HepG2 (cell line): ENCODE results near the gene PITX3. TPM values are rescaled to one million over a fixed set of nuclear protein-coding genes. Genes with fewer than 3 reads are reported as not detected.

Experiments
- ATAC-seq: fragments of 200-7000 bp; cut with Tn5 transposase; 3 replicates; pipeline ENCODE4 v1.9.1; 2020; ENCODE audit warnings: mild to moderate bottlenecking, moderate library complexity
- BruUV-seq: library from RNA; stranded (reverse); fragments of 400-500 nt; replicated peaks from 2 replicates; lab custom pipeline; 2021; lab: Mats Ljungman, UMichigan
- CTCF ChIA-PET: fragments of 300-600 bp; formaldehyde crosslinking; extraction: SDS; loops from one replicate; lab custom pipeline; 2021; ENCODE audit warnings: low total read pairs, inconsistent platforms, low intra/inter-chr PET ratio; lab: Yijun Ruan, JAX
- POLR2A ChIA-PET: fragments of 350-600 bp; sonication (Branson Sonifier 250); formaldehyde crosslinking; loops from one replicate; lab custom pipeline; 2020; ENCODE audit warnings: antibody characterized with exemption, inconsistent platforms; lab: Yijun Ruan, JAX
- DNase-seq: peaks from one replicate; pipeline ENCODE4 v3.0.0-alpha.2; 2015; ENCODE audit warnings: low spot score
- FAIRE-seq: peaks from 3 replicates; lab custom pipeline; 2011; peaks lifted over from hg19 to GRCh38; lab: Jason Lieb, UNC
- H2AFZ ChIP-seq: one replicate; pipeline ENCODE4 v1.6.1; 2011; ENCODE audit warnings: low read length, inconsistent platforms
- H3K27ac ChIP-seq: fragments of 300-600 bp; 3 replicates; pipeline ENCODE4 v1.8.0; 2011; ENCODE audit warnings: mixed run types, mild to moderate bottlenecking, mixed read lengths, low read length, inconsistent platforms; ENCODE audit not compliant: insufficient read depth; ENCODE audit errors: extremely low read length
- H3K27me3 ChIP-seq, 2 experiments: fragments of 200-600 bp in 1 of 2; 2 replicates in 1 of 2; 3 replicates in 1 of 2; pipeline versions ENCODE4 v1.6.0 to v1.8.0; 2011; ENCODE audit warnings: low read length in 2 of 2, mild to moderate bottlenecking in 2 of 2, moderate library complexity in 2 of 2, inconsistent platforms in 1 of 2; ENCODE audit not compliant: insufficient read depth in 2 of 2, control insufficient read depth in 1 of 2
- H3K36me3 ChIP-seq, 2 experiments: fragments of 200-600 bp in 1 of 2; replicated peaks in 1 of 2; 2 replicates in 1 of 2; 3 replicates in 1 of 2; pipeline versions ENCODE4 v1.5.1 to v1.8.0; 2011; ENCODE audit warnings: low read length in 2 of 2, inconsistent platforms in 1 of 2; ENCODE audit not compliant: insufficient read depth in 2 of 2, control insufficient read depth in 1 of 2
- H3K4me1 ChIP-seq: 2 replicates; pipeline ENCODE4 v1.5.1; 2012; ENCODE audit warnings: low read length, inconsistent platforms; ENCODE audit not compliant: insufficient read depth
- H3K4me2 ChIP-seq: 2 replicates; pipeline ENCODE4 v1.6.0; 2011; ENCODE audit warnings: low read depth, low read length, inconsistent platforms
- H3K4me3 ChIP-seq, 3 experiments: fragments of 200-600 bp in 1 of 3; sonication (generic), shearing (Covaris generic) in 1 of 3; replicated peaks in 1 of 3; 2 replicates each; pipeline ENCODE4 v1.5.1; 2011 to 2016; ENCODE audit warnings: low read length in 3 of 3, inconsistent platforms in 2 of 3, low read depth in 2 of 3, mild to moderate bottlenecking in 2 of 3, control low read depth in 1 of 3, mixed read lengths in 1 of 3; ENCODE audit not compliant: insufficient read depth in 1 of 3
- H3K79me2 ChIP-seq: one replicate; pipeline ENCODE4 v1.6.1; 2011; ENCODE audit warnings: low read length, inconsistent platforms; ENCODE audit not compliant: insufficient read depth
- H3K9ac ChIP-seq: 2 replicates; pipeline ENCODE4 v1.6.0; 2011; ENCODE audit warnings: mild to moderate bottlenecking, low read depth, low read length, inconsistent platforms; ENCODE audit not compliant: insufficient read depth
- H3K9me3 ChIP-seq: 2 replicates; pipeline ENCODE4 v1.5.1; 2012; ENCODE audit warnings: mild to moderate bottlenecking, low read length
- H4K20me1 ChIP-seq: 2 replicates; pipeline ENCODE4 v1.6.0; 2011; ENCODE audit warnings: inconsistent platforms, mild to moderate bottlenecking, low read length, moderate library complexity; ENCODE audit not compliant: insufficient read depth
- ATAD3A ChIP-seq: sonication (generic); formaldehyde crosslinking; IDR thresholded peaks from 2 replicates; pipeline ENCODE4 v1.4.0; 2020; ENCODE audit warnings: missing genetic modification reagents
- PCBP2 ChIP-seq: fragments of 200-400 bp; formaldehyde crosslinking; optimal IDR thresholded peaks from 2 replicates; pipeline ENCODE3; 2018; ENCODE audit warnings: low read length, low read depth; ENCODE audit not compliant: poor library complexity, severe bottlenecking
- SATB2 ChIP-seq: sonication (generic); formaldehyde crosslinking; IDR thresholded peaks from 2 replicates; pipeline ENCODE4 v1.5.0; 2020; ENCODE audit warnings: missing genetic modification reagents
- SMC3 ChIP-seq: IDR thresholded peaks from 2 replicates; pipeline ENCODE4 v1.6.1; 2011; ENCODE audit warnings: low read length, improper control_type of control experiment
- ZNF850 ChIP-seq: sonication (generic); formaldehyde crosslinking; conservative IDR thresholded peaks from 2 replicates; pipeline ENCODE4 v1.9.0; 2021; ENCODE audit warnings: mild to moderate bottlenecking, missing genetic modification reagents
- WGBS: methylation state at CpG from one replicate; pipeline ENCODE4 v1.1.6; 2017; ENCODE audit warnings: low lambda C conversion rate; 5-methylcytosine and 5-hydroxymethylcytosine counted together
- in situ Hi-C: cut with HindIII; loops from 2 replicates; pipeline ENCODE4 v1.10.0; 2017; ENCODE audit warnings: low pct_unique_long_range_greater_than_20kb; ENCODE audit not compliant: extremely low pct_ligation_motif_present
- intact Hi-C: fragments of 100-400 bp; cut with micrococcal nuclease; formaldehyde crosslinking; loops from one replicate; pipeline ENCODE4 v1.10.0; 2022; ENCODE audit not compliant: unreplicated experiment
- polyA plus RNA-seq, 8 experiments: library from polyadenylated mRNA; depleted of rRNA in 3 of 8; stranded (reverse) in 7 of 8; unstranded in 1 of 8; fragments of >200 nt; fragmentation: Illumina TruSeq in 4 of 8; extraction: Trizol in 4 of 8; gene quantifications; 2 replicates each; pipeline versions ENCODE4 v1.2.1 to v1.2.3, GENCODE V29; 2011 to 2016; ENCODE audit warnings: low read depth in 4 of 8, missing spikeins in 1 of 8, mixed read lengths in 1 of 8; ENCODE audit not compliant: insufficient read depth in 1 of 8
- total RNA-seq, 5 experiments: library from RNA; depleted of rRNA; stranded (reverse); fragments of >200 nt; fragmentation: Illumina TruSeq; extraction: Trizol; gene quantifications; 2 replicates each; pipeline ENCODE4 v1.2.3, GENCODE V29; 2016; ENCODE audit warnings: low read depth in 1 of 5
- TF ChIP-seq, protein P1 (sequence below): sonication (generic); formaldehyde crosslinking; IDR thresholded peaks from 2 replicates; pipeline ENCODE4 v1.8.0; 2022; ENCODE audit warnings: mild to moderate bottlenecking, missing genetic modification reagents

PITX3 gene
- total and polyA plus RNA-seq, 2 of the 13 experiments (the other 11 are each of a cell fraction or from before 2014, with no cell fraction given) = not detected

DNA sequence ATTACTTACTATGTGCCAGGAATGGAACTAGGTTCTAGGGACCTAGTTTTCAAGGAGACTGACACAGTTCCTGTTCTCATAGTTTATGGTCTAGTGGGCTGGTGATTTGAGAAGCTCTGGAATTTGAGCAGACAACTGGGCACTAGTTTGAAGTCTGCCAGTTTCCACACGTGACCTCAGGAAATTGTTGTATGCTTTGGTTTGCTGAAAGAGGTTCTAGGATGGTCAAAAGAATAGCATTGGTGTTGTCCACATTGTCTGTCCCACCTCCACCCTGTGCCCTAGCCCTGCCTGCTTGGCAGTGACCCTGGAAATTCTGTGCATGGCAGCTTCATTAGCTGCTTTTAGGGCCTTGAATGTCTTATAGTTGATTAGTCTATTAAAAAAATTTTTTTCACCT is 32.8 kb upstream of the PITX3 start (continued):
- no peak for TF ChIP-seq ATAD3A (CRISPR knock-in tag)

DNA sequence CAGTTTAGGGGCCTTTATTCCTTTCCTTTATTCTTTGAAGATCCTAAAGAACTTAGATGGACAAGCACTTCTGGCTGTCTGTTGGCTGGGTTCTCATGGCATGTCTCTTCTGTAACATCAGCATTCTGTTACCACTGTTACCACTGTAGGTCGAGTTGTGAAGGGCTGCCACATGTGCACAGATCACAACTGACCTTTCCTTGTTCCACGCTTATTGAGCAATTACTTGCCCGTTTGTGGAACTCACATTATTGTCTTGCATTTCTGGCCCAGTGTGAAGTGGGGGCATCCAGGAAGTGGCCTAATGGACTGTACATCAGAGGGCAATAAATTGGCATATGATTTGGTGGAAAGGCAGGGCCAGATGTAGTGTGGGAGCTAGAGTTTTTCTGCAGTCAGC is 27.7 kb upstream of the PITX3 start:
- Histone ChIP-seq H3K4me1 (peaks cover 9% of the 10 kb centered on the region), H3K9me3 (no peaks in the 10 kb centered on the region), H4K20me1 (peaks cover 8% of the 10 kb centered on the region), H3K27ac (no peak overlapping the region), H3K9ac (no peak overlapping the region), H3K4me3 (no peak overlapping the region), H3K36me3 (peaks cover 0 to 14% of the 10 kb centered on the region in 2 experiments; a peak in 4 of 5 replicates), H3K79me2 (peaks cover 33% of the 10 kb centered on the region), H3K4me2 (no peak overlapping the region), H2AFZ (no peak overlapping the region), H3K27me3 (no peaks in the 10 kb centered on the region)
- no peak for DNase-seq
- in situ Hi-C loops (no loop called here), intact Hi-C loops (no loop called here)
- ATAC-seq = no peak
- no TSS peak for BruUV-seq
- no peak for FAIRE-seq
- 64% methylated on average over 3 of the region's 3 CpGs for WGBS
- TF ChIP-seq ZNF850 (no peak), SATB2 (CRISPR knock-in tag) (no peak), SMC3 (no peak), PCBP2 (no peak)
- TF ChIP-seq, protein P1, sequence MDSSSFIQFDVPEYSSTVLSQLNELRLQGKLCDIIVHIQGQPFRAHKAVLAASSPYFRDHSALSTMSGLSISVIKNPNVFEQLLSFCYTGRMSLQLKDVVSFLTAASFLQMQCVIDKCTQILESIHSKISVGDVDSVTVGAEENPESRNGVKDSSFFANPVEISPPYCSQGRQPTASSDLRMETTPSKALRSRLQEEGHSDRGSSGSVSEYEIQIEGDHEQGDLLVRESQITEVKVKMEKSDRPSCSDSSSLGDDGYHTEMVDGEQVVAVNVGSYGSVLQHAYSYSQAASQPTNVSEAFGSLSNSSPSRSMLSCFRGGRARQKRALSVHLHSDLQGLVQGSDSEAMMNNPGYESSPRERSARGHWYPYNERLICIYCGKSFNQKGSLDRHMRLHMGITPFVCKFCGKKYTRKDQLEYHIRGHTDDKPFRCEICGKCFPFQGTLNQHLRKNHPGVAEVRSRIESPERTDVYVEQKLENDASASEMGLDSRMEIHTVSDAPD (CRISPR knock-in tag) = no peak
- POLR2A ChIA-PET = no interaction called here
- CTCF ChIA-PET = no interaction called here
